Esophagus mucosa (tissue), 1 donor: ENCODE results near the gene SNRPD1. TPM values are rescaled to one million over a fixed set of nuclear protein-coding genes. Genes with fewer than 3 reads are reported as not detected.
A peak's percentile ranks its signal among the peaks of the same experiment; 100 is the strongest.
"Not testable (repeated sequence)": the region's sequence is repeated elsewhere in the genome, so short reads cannot be mapped to it uniquely, and the experiment has no call there.

Experiments used
- ATAC-seq: fragments of 200-7000 bp; cut with Tn5 transposase; one replicate; pipeline ENCODE4 v1.9.1; 2020
- total RNA-seq: library from RNA; stranded (reverse); gene quantifications from one replicate; pipeline ENCODE4 v1.2.4, GENCODE V29; 2023
- donor health status: DM: yes; HTN: yes; CAD: no.

The SNRPD1 gene
- total RNA-seq, result 57.2 TPM

DNA sequence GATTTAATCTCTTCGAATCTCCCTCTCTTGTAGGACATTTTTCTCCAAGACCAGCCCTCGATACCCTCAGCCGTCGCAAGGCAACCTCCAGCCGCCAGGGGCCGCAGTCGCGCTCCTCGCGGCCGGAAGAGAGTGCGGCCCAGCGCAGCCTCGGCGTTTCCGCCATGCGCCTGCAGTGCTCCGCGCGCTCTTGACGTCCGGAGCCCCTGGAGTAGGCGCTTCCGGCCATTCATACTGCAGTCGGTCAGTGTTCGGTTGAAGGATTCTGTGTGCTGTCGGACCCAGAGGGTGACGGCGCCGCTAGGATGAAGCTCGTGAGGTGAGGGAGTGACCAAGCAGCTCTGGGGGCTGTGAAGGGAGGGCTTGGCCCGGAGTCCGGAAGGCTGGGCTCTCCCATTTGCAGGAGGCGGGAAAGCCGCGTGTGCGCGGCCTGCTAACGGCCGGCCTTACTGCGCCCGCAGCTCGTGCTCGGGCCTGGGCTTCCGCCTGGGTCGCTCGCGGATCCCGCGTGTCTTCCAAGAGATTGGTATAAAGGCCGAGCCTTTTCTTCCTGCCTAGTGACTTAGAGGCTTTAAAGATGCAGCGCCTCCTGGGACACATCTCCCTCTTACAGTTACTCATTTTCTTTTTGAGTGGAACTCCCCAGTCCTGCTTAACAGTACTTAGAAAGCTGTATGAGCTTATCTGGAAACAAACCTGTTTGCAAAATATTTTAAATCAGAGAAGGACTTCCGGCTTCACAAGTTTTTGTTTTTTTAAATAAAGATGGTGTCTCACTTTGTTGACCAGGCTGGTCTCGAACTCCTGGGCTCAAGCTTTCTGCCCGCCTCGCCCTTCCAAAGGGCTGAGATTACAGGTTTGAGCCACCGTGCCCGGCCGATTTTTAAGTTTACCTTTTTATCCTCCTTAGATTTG is at the start of gene SNRPD1:
Gene SNRPD1, plus strand, starts transcription at position 190 of the 915 bp plus-strand sequence. Its CDS starts 116 bp downstream, at position 306.
- peak; percentile 99 for ATAC-seq

DNA sequence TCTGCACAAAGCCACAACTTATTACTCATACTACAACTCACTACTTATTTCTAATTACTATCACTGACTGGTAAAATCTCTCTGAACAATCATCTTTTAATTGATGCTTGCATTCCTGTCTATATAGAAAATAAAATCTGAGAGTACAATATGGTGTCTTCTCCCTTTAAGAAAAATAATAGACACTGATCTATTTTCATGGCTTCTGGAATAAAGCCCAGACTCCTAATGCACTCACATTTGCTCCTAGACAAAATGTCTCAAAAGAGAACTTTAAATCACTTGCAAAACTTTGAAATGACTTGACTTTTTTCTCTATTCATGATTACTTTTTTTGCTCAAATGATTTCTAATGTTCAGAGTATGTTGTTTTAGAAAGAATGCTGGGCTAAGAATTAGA is 40.3 kb upstream of the SNRPD1 start:
- no peak for ATAC-seq

DNA sequence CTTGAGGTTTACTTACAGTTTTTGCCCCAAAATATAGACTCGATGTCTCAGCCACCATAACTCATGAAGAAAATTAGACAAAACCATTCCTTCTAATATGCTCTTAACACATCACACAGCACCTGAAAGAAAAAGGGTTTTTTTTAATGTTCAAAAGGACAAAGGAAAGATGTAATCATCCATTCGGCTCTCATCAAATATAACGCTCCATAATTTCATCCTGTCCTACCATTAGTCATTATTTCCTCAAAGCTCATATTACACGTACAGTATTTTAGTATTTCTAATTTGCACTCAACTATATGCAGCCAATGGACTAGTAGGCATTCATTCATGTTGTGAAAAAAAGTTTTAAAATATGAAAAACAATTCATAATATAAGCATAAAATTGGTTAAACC is 36.5 kb upstream of the SNRPD1 start:
- ATAC-seq, result no peak

DNA sequence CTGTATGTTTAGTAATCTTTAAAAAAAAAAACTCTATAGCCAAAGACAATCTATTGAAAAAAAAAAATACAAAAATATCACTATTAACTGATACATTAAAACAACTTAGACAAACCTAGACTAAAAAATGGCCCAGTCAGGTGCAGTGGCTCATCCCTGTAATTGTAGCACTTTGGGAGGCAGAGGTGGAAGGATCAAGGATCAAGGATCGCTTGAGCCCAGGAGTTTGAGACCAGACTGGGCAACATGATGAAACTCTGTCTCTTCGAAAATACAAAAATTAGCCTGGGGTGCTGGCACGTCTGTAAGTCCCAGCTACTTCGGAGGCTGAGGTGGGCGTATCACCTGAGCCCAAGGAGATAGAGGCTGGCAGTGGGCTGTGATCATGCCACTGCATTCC is 27.7 kb upstream of the SNRPD1 start:
- no peak for ATAC-seq

DNA sequence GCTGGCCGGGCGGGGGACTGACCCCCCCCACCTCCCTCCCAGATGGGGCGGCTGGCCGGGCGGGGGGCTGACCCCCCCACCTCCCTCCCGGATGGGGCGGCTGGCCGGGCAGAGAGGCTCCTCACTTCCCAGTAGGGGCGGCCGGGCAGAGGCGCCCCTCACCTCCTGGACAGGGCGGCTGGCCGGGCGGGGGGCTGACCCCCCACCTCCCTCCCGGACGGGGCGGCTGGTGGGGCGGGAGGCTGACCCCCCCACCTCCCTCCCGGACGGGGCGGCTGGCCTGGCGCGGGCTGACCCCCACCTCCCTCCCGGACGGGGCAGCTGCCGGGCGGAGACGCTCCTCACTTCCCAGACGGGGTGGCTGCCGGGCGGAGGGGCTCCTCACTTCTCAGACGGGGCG is 19.8 kb upstream of the SNRPD1 start:
- not testable (repeated sequence) for ATAC-seq

DNA sequence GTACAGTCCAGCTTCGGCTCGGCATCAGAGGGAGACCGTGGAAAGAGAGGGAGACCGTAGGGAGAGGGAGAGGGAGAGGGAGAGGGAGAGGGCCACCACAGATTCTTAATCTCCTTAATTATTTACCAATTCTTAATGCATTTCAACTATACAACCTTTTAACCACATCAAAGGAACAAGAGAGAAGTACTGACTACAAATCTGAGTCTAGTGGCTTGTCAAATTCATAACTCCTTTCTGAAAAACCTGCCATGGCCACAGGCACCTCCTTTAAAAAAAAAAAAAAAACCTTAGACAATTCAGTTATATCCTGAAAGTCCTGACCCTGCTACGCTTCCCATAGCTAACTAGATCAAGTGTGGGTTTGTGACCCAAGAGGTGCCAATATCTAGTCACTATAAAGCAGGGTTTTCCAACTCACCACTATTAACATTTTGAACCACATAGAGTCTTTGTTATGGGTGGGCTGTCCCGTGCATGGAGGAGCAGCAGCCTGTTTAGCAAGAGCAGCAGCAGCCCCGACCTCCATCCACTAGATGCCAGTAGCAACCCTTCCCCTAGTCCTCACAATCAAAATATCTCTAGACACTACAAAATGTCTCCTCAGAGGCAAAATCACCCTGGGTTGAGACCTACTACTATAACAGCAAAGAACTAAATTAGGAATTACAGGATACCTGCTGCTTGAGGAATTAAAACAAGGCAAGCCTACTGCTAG is 18.4 kb upstream of the SNRPD1 start:
- no peak for ATAC-seq

DNA sequence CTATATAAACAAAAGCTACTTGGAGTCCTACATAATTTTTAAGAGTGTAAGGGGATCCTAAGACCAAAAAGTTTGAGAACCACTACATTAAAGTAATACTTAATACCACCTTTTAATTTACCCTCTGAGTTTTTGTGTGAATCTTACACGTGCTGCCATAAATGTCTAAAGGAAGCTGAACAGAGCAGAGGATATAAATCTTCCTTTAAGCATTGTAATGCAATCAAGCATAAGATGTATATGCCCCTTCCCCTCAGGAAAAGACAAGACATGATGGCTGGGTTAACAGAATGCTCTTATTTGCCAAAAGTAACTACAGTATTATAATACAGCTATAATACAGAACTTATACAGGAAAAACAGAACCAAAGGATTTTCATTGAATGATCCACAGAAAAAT is 14.5 kb upstream of the SNRPD1 start:
- ATAC-seq, result no peak

DNA sequence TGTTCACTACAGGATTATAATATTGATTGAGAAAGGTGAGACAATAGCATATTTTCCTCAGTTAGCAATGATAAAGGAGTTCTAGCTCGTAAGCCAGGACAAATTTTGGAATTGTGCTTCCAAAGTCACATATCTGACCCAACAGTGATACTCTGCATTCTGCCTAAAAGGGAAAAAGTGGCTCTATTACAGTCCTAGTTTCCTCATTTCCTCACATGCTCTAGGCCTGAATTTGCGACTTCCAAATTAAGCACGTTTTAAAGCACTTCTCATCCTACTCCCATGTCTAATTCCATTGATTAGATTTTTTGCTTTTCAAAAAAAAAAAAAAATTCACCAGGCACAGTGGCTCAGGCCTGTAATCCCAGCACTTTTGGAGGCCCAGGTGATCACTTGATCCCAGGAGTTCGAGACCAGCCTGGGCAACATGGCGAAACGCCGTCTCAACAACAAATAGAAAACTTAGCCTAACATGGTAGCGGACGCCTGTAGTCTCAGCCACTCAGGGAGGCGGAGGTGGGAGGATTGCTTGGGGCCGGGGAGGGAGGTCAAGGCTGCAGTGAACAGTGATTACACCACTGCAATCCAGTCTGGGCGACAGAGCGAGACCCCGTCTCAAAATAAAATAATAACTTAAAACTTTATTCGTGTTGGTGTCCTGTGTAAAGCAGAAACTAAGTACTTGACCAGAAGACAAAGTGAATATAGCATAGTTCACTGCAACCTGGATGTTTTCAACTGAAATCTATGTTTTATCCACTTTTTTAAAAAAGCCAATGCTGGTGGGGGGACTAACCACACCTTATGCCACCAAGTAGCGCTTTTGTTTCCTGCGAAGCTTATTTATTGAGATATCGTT is 13.2 kb upstream of the SNRPD1 start:
- ATAC-seq, result no peak

DNA sequence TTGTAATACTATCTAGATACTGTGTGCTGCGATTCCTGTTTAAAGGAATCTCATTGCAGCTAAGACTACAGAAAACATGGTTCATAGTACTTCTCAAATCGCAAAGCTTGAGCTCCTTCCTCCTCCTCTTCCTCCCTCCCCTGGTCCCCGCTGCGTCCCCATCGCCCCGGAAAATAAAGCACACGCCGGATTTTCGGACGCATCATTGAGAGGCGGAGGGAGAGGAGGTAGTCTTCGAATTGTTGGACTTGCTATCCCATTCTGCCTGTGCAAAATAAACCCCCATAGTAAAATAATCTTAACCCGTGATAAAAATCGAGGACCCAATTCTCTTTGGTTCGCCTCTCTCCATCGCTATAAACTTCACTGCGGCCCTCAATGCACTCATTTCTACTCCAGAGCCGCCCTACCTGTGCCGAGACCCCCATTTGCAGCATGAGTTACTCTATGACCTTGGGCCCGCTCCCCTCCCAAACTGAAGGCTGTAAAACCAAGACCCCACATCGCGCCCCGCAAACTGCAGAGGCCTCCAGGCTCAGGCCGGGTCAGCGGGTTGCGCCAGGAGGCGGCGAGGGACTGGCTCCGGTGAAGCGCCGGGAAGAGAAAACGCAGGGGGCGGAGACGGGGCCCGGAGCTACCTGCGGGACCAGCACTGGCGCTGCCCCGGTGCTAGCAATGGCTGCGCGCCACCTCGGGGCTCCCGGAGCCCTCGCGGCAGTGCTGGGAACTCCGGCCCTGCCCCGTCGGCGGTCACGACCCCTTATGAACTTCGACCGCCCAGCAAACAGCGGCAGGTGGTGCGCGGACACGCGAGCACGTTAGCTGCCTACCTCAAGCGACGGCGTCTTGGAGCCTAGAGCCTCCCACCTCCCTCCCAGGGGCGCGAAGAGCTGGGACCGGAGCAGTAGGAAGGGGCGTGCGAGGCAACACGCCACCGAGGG is 12.3 kb upstream of the SNRPD1 start:
- ATAC-seq, result peak; percentile 74

DNA sequence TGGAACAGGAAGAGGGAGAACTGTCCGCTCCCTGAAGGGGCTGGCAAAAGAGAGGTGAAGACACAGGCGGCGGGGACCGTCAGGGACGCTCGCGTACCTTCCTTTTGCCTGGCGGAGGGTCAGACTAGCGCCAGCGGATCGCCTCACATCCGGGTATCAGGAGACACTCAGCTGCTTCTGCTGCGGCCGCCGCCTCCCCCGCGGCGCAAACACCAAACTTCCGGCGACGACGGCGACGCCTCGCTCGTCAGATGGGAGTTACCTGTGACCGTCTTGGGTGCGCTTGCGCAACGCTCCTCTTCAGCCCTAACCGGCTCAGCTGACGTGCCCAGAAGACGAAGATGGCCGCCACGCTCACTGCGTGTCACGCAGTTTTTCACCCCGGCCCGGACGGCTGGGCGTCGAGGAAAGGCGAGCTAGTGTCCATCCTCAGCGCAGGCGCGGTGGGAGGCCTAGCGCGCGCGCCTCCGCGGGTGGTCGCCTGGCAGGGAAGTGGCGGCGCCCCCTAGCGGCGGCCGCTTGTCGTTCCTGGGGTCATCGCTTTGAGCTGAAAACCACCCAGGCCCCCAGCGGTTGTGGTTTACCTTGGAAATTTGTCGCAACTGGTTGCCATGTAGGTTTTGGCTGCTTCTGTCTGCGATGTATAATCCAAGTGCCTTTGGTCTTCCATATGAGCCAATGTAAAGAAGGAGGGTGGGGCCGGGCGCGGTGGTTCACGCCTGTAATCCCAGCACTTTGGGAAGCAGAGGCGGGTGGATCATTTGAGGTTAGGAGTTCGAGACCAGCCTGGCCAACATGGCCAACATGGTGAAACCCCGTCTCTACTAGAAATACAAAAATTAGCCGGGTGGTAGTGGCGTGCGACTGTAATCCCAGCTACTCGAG is 11.3 kb upstream of the SNRPD1 start, which contains the start of gene ESCO1:
Gene ESCO1, minus strand, starts transcription at position 179 of the 885 bp plus-strand sequence. CDS start 25,861 bp downstream, outside the sequence.
- ATAC-seq, result peak; percentile 97

DNA sequence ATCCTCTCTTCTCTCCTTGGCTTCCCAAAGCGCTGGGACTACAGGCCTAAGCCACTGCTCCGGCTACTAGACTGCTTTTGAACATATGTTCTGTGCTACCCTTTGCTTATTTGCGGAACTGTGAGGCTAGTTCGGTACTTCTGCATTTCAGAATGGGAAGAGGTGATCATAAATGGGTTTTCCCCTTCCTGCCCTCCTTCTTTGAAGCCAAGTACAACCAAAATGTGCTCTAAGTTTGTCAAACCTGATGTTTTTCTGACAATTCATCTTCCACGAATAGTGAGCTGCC is 9.9 kb upstream of the SNRPD1 start:
- ATAC-seq, result no peak

DNA sequence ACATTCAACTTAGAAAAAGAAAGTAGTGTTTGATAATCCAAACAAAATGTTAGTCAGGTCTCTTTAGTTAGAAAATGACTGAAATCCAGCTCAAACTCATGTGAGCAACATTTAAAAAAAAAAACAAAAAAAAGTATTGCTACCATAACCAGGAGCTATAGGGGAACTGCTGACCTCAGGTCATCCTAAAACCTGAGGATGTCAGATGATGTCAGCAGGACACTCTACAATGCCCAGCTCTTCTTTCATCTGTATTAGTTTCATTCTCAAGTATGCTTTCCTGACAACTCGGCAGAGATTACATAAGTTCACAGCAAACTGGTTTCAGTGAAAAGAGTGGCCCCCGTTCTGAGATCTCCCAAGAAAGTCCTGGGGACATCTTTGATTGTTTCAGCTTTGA is 7.4 kb upstream of the SNRPD1 start:
- no peak for ATAC-seq

DNA sequence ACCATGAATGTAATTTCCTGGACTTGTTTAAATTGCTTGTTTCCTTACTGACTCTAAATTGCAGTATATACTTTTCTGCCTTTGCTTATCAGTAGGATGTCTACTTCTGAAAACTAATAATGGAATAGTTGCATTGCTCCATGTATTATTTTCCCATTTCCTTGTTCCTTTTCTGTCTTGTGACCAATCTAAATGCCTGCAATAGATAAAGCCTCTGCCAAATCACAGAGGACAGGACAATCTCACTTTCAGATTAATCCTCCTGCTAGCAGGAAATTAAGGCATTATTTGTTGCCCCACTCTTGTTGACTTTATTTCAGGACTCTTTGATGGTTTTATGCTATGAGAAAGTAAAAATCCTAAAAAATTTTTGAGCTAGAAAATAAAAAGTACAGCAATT is 6.9 kb upstream of the SNRPD1 start:
- no peak for ATAC-seq

DNA sequence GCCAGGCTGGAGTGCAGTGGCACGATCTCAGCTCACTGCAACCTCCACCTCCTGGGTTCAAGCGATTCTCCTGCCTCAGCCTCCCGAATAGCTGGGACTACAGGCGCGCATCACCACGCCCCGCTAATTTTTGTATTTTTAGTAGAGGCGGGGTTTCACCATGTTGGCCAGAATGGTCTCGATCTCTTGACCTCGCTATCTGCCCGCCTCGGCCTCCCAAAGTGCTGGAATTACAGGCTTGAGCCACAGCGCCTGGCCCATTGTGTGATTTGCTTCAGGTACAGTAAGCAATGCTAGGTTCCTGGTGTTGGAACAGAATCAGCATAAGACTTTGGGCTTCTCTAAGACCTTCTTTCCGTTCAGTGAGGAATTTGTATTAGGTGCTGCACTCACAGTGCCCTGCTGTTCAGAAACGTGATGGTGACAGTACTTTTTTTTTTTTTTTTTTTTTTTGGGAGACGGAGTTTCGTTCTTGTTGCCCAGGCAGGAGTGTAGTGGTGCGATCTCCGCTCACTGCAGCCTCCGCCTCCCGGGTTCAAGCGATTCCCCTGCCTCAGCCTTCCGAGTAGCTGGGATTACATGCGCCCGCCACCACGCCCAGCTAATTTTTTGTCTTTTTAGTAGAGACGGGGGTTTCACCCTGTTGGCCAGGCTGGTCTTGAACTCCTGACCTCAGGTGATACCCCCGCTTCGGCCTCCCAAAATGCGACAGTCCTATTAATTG is 551 bp upstream of the SNRPD1 start:
- ATAC-seq, result not testable (repeated sequence)

DNA sequence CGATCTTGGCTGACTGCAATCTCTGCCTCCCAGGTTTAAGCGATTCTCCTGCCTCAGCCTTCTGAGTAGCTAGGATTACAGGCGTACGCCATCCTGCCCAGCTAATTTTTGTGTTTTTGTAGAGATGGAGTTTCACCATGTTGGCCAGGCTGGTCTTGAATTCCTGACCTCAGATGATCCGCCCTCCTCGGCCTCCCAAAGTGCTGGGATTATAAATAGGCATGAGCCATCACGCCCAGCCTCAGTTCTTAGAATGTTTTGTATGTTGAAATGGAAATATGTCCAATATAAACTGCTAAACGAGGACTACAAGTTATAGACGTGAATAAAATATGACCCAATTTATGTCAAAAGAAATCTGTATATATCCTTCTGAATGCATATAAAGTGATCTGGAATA is 9.5 kb downstream of the SNRPD1 start:
- ATAC-seq, result not testable (repeated sequence)

DNA sequence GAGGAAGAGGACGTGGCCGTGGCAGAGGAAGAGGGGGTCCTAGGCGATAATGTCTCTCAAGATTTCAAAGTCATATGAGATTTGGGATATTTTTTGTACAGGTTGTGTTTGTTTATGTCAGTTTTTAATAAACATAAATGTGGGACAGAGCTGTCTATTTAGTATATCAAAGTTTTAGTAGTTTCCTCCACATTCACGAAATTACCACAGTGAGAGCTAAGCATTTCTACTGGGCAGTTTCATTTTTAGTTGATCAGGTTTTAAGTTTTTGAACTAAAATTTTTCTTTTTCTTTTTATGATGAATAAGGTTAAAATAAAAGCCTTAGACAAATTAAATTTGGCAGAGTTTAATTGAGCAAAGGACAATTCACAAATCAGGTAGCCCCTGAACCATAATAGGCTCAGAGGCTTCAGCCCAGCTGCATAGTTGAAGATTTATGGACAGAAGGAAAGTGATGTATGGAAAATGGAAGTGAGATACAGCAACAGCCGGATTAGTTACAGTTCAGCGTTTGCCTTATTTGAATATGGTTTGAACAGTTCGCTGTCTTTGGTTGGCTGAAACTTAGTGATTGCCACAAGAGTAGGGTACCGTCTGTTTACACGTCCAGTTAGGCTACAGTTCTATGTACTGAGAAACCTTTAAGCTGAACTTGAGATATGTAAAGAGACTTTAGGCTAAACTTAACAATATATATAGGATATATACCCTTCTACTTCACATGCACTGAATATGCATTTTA is 17.1 kb downstream of the SNRPD1 start:
- ATAC-seq, result no peak

DNA sequence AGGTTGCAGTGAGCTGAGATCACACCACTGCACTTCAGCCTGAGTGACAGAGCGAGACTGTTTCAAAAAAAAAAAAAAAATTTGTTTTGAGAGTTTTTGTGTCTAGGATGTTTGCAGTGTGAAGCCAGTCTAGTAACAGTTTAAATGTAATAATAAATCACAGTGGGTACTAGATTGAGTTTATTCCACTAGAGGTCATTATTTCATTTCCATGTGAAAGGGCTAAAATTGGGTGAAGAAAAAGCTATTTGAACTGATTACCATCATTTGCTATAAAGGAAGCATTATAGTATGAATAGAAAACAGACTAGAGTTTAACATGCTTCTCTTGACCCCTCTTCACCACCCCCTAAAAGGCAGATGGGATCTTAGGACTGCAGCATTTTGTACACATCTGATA is 20.3 kb downstream of the SNRPD1 start:
- no peak for ATAC-seq

DNA sequence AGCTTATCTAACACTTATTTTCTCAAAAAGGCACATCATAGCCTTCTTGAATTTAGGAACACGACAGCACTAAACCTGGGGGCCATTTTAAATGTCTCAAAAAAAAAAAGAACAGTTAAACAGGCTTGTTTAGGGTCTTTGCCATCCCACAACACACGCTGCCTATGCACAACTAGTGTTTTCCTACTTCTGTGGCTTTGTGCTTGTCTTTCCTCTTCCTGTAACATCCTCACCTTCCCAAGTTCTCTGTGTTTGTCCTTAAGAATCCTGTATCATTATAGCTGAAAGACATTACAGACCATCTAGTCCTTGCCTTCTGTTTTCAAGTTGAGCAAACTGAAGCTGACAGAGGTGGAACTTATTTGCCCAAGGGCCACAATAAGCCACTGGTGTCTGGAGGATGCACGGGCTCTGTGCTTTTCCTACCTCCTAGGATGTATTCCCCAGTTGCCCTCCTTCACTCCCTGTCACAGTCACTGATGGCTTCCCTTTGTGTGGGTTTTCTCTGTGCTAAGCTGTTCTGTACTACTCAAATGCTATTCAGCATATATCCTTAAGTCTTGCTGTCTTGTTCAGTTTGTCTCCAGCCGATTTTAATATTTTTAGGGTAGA is 22.6 kb downstream of the SNRPD1 start:
- ATAC-seq, result no peak

DNA sequence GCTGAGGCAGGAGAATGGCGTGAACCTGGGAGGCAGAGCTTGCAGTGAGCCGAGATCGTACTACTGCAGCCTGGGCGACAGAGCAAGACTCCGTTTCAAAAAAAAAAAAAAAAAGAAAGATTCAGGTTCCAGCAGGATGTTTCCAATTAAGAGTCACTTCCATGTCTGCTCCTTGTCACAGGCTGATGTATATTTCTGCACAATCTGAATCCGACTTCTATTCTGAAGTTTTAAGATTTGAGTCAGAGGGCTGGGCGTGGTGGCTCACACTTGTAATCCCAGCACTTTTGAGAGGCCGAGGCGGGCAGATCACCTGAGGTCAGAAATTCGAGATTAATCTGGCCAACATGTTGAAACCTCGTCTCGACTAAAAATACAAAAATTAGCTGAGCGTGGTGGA is 24.7 kb downstream of the SNRPD1 start:
- peak; percentile 33 for ATAC-seq
